Esophagus squamous epithelium (tissue), 4 donors: ENCODE measurements around the gene ATP10A.

Experiments
- POLR2A ChIP-seq, 4 donors: fragments of 450-650 bp; IDR thresholded peaks; one replicate each; pipeline ENCODE4 v1.6.1; 2017; ENCODE audit warnings: antibody characterized with exemption in 4 of 4, mild to moderate bottlenecking in 4 of 4, moderate library complexity in 3 of 4
- TF ChIP-seq, protein P1 (sequence below), 6 experiments: fragments of 450-650 bp in 4 of 6; fragments of 200-600 bp in 2 of 6; sonication (generic) in 2 of 6; IDR thresholded peaks; one replicate each; pipeline ENCODE4 v1.5.1; 2016 to 2019; ENCODE audit warnings: antibody characterized with exemption in 6 of 6, mild to moderate bottlenecking in 4 of 6, moderate library complexity in 4 of 6

DNA sequence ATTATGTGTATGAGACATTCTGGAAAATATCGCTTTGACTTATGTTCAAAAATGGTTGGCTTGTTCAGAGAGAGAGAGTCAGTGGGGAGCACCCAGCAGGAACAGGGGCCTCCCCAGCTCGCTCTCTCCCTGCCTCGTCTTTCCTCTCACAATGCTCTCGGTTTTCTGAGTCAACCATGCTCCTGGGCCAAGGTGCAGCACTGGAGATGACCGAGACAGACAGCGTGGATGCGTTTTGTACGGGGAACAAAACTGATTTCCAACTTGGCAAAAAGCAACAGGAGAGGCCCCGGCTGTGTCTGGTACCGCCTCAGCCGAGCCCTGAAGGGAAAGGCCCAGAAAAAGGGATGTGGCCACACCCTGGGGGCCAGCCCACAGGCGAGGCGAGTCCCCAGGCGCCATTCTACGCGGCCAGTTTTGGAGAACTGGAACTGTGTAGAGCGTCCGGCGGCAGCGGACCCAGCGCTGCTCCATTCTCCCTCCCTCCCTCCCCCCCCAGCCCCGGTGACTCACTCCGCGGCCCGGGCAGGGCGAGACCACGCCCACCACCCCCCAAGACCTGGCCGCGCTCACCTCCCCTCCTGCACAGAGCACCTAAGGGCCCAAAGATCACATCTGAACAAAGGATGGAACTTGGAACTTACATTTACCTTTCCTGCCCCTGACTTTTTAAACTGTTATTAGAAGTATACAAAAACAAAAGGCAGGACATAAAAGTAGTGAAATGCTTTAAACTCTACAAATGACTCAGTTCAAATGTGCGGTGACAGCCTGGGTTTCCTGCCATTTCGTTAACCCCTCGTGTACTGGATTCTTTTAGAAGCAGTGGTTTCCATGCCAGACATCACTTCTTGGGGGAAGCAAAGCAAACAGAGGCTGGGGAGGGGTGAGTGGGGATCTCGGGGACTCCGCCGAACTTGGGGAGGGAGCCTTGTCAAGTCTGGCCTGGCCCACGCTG, 12.7 kb downstream of the ATP10A start:
- TF ChIP-seq, protein P1, sequence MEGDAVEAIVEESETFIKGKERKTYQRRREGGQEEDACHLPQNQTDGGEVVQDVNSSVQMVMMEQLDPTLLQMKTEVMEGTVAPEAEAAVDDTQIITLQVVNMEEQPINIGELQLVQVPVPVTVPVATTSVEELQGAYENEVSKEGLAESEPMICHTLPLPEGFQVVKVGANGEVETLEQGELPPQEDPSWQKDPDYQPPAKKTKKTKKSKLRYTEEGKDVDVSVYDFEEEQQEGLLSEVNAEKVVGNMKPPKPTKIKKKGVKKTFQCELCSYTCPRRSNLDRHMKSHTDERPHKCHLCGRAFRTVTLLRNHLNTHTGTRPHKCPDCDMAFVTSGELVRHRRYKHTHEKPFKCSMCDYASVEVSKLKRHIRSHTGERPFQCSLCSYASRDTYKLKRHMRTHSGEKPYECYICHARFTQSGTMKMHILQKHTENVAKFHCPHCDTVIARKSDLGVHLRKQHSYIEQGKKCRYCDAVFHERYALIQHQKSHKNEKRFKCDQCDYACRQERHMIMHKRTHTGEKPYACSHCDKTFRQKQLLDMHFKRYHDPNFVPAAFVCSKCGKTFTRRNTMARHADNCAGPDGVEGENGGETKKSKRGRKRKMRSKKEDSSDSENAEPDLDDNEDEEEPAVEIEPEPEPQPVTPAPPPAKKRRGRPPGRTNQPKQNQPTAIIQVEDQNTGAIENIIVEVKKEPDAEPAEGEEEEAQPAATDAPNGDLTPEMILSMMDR (IDR thresholded peaks at IDR 0.05) = no peak
- peak in 1 of 4 donors; percentile 48 for TF ChIP-seq POLR2A (IDR thresholded peaks at IDR 0.05)
